ENCODE measurements around the gene SATB1.

DNA sequence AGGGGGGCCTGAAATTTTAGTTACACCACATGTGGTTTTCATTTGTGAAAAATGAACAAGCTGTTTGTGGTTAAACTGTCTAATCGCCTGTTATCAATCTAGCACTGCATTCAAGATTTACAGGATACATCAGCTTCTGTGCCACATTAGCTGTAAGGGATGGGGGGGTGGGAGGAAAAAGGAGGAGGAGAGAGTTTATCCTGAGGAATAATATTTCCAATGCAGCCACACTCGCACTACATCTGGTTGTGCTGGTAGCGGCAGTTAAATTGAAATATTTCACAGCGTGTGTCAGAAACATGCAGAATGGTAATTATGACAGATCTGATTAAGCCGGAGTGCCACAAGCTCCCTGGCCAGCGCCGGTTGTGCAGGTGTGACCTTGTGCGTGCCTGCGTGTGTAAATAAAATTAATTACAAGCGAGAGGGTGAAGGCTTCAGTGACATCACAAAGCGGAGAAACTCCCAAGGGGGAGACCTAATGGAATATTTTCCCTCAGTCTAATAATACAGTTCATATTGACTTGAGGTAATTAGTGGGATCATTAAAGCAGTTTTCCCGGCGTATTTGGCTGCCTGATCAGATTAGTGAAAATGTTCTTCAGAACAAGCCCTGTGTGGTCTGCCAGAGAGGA is 55.5 kb downstream of the SATB1 start:
- no peak for TF ChIP-seq CTCF (IDR thresholded peaks at IDR 0.05)
- no peak for TF ChIP-seq POLR2A (IDR thresholded peaks at IDR 0.05)
